SK-N-SH treated with all-trans-retinoic acid at 6 μM for 48 hours (cell line): ENCODE results near the gene PLXNB1.

Source experiments
- ATAC-seq: fragments of 200-7000 bp; cut with Tn5 transposase; 3 replicates; pipeline ENCODE4 v1.9.1; 2020; ENCODE audit warnings: mild to moderate bottlenecking, moderate library complexity
- ARNTL ChIP-seq: fragments of 450-650 bp; formaldehyde crosslinking; IDR thresholded peaks from 2 replicates; pipeline ENCODE4 v1.5.0; 2020; ENCODE audit warnings: low read depth, mild to moderate bottlenecking, moderate library complexity, borderline replicate concordance
- BACH2 ChIP-seq: fragments of 250-450 bp; sonication (Bioruptor Pico); IDR thresholded peaks from 2 replicates; pipeline ENCODE4 v1.9.0; 2021; ENCODE audit warnings: mild to moderate bottlenecking, borderline replicate concordance
- CSDC2 ChIP-seq: fragments of 250-450 bp; sonication (Bioruptor Pico); IDR thresholded peaks from 2 replicates; pipeline ENCODE4 v1.5.0; 2020; ENCODE audit warnings: mild to moderate bottlenecking, moderate library complexity
- ESRRG ChIP-seq: fragments of 250-450 bp; sonication (Bioruptor Pico); IDR thresholded peaks from 2 replicates; pipeline ENCODE4 v1.6.1; 2021; ENCODE audit warnings: mild to moderate bottlenecking
- GLIS3 ChIP-seq: fragments of 250-450 bp; sonication (Bioruptor Pico); IDR thresholded peaks from 2 replicates; pipeline ENCODE4 v1.5.0; 2020; ENCODE audit warnings: mild to moderate bottlenecking, moderate library complexity
- OSR1 ChIP-seq: fragments of 250-450 bp; sonication (Bioruptor Pico); IDR thresholded peaks from 2 replicates; pipeline ENCODE4 v1.8.0; 2022; ENCODE audit warnings: moderate library complexity, mild to moderate bottlenecking, inconsistent platforms
- PPARA ChIP-seq: fragments of 250-450 bp; sonication (Bioruptor Pico); IDR thresholded peaks from 2 replicates; pipeline ENCODE4 v1.5.0; 2020; ENCODE audit warnings: mild to moderate bottlenecking, borderline replicate concordance
- RARB ChIP-seq: fragments of 250-450 bp; sonication (Bioruptor Pico); IDR thresholded peaks from 2 replicates; pipeline ENCODE4 v1.8.0; 2021; ENCODE audit warnings: mild to moderate bottlenecking, moderate library complexity
- TCF4 ChIP-seq: fragments of 250-450 bp; sonication (Bioruptor Pico); IDR thresholded peaks from 2 replicates; pipeline ENCODE4 v1.8.0; 2021; ENCODE audit warnings: mild to moderate bottlenecking, moderate library complexity, borderline replicate concordance
- ZC3H10 ChIP-seq: fragments of 250-450 bp; sonication (Bioruptor Pico); IDR thresholded peaks from 2 replicates; pipeline ENCODE4 v1.5.1; 2021; ENCODE audit warnings: mild to moderate bottlenecking, moderate library complexity
- ZFP3 ChIP-seq: fragments of 250-450 bp; sonication (Bioruptor Pico); IDR thresholded peaks from 2 replicates; pipeline ENCODE4 v1.5.0; 2020; ENCODE audit warnings: mild to moderate bottlenecking, moderate library complexity
- ZFP30 ChIP-seq: fragments of 450-650 bp; formaldehyde crosslinking; IDR thresholded peaks from 2 replicates; pipeline ENCODE4 v1.5.0; 2022; ENCODE audit warnings: mild to moderate bottlenecking, moderate library complexity
- ZNF70 ChIP-seq: fragments of 450-650 bp; formaldehyde crosslinking; IDR thresholded peaks from 2 replicates; pipeline ENCODE4 v1.5.0; 2020; ENCODE audit warnings: mild to moderate bottlenecking, moderate library complexity
- ZNF8 ChIP-seq: fragments of 450-650 bp; formaldehyde crosslinking; IDR thresholded peaks from 2 replicates; pipeline ENCODE4 v1.5.0; 2020; ENCODE audit warnings: mild to moderate bottlenecking, moderate library complexity
- TF ChIP-seq, protein P1 (sequence below): fragments of 250-450 bp; sonication (Bioruptor Pico); IDR thresholded peaks from 2 replicates; pipeline ENCODE4 v1.5.1; 2020; ENCODE audit warnings: low read depth, mild to moderate bottlenecking, moderate library complexity
- TF ChIP-seq, protein P2 (sequence below): fragments of 250-450 bp; sonication (Bioruptor Pico); IDR thresholded peaks from 2 replicates; pipeline ENCODE4 v1.5.1; 2021; ENCODE audit warnings: mild to moderate bottlenecking, moderate library complexity
- TF ChIP-seq, protein P3 (sequence below): fragments of 250-450 bp; sonication (Bioruptor Pico); IDR thresholded peaks from 2 replicates; pipeline ENCODE4 v1.8.0; 2020; ENCODE audit warnings: mild to moderate bottlenecking, moderate library complexity, borderline replicate concordance
- TF ChIP-seq, protein P4 (sequence below): fragments of 250-450 bp; sonication (Bioruptor Pico); IDR thresholded peaks from 2 replicates; pipeline ENCODE4 v1.5.0; 2020; ENCODE audit warnings: mild to moderate bottlenecking, moderate library complexity

PLXNB1 gene

DNA sequence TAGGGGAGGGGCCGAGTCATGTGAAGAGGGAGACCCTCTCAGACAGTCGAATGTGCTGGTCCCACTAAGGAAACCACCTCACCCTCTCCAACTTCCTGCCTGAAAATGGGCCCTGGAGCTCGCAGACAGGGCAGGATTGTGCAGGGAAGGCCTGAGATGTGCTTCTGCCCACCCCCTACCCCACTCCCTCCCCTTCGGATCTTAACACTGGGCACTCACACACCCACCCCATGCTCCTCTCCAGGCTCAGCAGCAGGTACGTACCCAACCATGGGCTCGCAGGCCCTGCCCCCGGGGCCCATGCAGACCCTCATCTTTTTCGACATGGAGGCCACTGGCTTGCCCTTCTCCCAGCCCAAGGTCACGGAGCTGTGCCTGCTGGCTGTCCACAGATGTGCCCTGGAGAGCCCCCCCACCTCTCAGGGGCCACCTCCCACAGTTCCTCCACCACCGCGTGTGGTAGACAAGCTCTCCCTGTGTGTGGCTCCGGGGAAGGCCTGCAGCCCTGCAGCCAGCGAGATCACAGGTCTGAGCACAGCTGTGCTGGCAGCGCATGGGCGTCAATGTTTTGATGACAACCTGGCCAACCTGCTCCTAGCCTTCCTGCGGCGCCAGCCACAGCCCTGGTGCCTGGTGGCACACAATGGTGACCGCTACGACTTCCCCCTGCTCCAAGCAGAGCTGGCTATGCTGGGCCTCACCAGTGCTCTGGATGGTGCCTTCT, 36.7 kb upstream of the PLXNB1 start:
- TF ChIP-seq ZNF8 (CRISPR knock-in tag) (no peak), PPARA (CRISPR knock-in tag) (no peak), ZC3H10 (CRISPR knock-in tag) (no peak), ARNTL (CRISPR knock-in tag) (no peak), OSR1 (CRISPR knock-in tag) (no peak), ZFP30 (CRISPR knock-in tag) (no peak), ESRRG (CRISPR knock-in tag) (no peak), TCF4 (no peak), RARB (CRISPR knock-in tag) (no peak), ZNF70 (CRISPR knock-in tag) (no peak), CSDC2 (CRISPR knock-in tag) (no peak)
- TF ChIP-seq, protein P1, sequence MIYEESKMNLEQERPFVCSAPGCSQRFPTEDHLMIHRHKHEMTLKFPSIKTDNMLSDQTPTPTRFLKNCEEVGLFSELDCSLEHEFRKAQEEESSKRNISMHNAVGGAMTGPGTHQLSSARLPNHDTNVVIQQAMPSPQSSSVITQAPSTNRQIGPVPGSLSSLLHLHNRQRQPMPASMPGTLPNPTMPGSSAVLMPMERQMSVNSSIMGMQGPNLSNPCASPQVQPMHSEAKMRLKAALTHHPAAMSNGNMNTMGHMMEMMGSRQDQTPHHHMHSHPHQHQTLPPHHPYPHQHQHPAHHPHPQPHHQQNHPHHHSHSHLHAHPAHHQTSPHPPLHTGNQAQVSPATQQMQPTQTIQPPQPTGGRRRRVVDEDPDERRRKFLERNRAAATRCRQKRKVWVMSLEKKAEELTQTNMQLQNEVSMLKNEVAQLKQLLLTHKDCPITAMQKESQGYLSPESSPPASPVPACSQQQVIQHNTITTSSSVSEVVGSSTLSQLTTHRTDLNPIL (CRISPR knock-in tag), result no peak
- TF ChIP-seq, protein P2, sequence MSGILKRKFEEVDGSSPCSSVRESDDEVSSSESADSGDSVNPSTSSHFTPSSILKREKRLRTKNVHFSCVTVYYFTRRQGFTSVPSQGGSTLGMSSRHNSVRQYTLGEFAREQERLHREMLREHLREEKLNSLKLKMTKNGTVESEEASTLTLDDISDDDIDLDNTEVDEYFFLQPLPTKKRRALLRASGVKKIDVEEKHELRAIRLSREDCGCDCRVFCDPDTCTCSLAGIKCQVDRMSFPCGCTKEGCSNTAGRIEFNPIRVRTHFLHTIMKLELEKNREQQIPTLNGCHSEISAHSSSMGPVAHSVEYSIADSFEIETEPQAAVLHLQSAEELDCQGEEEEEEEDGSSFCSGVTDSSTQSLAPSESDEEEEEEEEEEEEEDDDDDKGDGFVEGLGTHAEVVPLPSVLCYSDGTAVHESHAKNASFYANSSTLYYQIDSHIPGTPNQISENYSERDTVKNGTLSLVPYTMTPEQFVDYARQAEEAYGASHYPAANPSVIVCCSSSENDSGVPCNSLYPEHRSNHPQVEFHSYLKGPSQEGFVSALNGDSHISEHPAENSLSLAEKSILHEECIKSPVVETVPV (CRISPR knock-in tag), result no peak
- TF ChIP-seq, protein P3, sequence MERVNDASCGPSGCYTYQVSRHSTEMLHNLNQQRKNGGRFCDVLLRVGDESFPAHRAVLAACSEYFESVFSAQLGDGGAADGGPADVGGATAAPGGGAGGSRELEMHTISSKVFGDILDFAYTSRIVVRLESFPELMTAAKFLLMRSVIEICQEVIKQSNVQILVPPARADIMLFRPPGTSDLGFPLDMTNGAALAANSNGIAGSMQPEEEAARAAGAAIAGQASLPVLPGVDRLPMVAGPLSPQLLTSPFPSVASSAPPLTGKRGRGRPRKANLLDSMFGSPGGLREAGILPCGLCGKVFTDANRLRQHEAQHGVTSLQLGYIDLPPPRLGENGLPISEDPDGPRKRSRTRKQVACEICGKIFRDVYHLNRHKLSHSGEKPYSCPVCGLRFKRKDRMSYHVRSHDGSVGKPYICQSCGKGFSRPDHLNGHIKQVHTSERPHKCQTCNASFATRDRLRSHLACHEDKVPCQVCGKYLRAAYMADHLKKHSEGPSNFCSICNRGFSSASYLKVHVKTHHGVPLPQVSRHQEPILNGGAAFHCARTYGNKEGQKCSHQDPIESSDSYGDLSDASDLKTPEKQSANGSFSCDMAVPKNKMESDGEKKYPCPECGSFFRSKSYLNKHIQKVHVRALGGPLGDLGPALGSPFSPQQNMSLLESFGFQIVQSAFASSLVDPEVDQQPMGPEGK (CRISPR knock-in tag), result no peak
- TF ChIP-seq, protein P4, sequence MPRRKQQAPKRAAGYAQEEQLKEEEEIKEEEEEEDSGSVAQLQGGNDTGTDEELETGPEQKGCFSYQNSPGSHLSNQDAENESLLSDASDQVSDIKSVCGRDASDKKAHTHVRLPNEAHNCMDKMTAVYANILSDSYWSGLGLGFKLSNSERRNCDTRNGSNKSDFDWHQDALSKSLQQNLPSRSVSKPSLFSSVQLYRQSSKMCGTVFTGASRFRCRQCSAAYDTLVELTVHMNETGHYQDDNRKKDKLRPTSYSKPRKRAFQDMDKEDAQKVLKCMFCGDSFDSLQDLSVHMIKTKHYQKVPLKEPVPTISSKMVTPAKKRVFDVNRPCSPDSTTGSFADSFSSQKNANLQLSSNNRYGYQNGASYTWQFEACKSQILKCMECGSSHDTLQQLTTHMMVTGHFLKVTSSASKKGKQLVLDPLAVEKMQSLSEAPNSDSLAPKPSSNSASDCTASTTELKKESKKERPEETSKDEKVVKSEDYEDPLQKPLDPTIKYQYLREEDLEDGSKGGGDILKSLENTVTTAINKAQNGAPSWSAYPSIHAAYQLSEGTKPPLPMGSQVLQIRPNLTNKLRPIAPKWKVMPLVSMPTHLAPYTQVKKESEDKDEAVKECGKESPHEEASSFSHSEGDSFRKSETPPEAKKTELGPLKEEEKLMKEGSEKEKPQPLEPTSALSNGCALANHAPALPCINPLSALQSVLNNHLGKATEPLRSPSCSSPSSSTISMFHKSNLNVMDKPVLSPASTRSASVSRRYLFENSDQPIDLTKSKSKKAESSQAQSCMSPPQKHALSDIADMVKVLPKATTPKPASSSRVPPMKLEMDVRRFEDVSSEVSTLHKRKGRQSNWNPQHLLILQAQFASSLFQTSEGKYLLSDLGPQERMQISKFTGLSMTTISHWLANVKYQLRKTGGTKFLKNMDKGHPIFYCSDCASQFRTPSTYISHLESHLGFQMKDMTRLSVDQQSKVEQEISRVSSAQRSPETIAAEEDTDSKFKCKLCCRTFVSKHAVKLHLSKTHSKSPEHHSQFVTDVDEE (CRISPR knock-in tag), result no peak
- peak; percentile 12 for ATAC-seq

DNA sequence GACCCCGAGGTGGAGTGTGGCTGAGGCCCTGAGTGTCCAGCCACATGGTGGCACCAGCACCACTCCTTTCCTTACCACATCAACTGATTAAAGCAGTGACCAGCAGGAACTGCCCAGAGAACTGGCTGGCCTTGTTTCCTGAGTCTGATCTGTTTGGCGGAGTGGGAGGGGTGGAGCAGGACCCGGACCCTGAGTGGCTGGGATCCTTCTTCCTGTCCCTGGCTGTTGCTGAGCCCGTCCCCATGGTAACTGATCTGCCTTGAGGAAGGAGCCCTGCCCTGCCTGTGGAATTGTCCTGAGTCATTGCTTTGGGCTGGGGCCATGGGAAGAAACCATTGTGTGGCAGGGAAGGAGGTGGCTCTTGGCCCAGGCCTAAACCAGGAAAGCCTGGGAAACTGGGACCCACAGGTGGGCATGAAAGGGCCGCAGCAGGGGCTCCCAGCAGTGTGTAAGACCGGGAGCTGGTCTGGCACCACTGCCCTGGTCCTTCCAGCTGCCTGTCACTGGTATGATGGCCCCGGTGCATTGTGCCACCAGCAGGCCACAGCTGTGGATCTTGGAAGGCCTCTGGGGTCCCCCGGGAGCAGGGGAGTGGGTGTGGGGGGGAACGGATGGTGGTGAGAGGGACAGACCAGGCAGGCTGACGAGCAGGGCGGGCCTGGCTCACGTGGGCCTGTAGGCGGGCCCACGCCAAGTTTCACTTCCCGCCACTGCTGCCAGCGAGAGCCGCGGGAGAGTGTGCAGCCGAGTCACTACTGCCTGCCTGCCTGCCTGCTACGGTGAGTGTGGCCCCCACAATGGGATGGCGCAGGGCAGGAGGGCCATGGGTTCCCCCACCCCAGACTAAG, 35.9 kb upstream of the PLXNB1 start:
- ATAC-seq, result peak; percentile 94
- TF ChIP-seq ZFP3 (CRISPR knock-in tag) (peak; percentile 61; the same call in 1 of the 2 replicates), GLIS3 (CRISPR knock-in tag) (no peak), ARNTL (CRISPR knock-in tag) (no peak), RARB (CRISPR knock-in tag) (0 out of 2 replicates have a peak, but pooled peaks have one; percentile 9), CSDC2 (CRISPR knock-in tag) (peak; percentile 41; the same call in 1 of the 2 replicates), ZNF70 (CRISPR knock-in tag) (peak; percentile 23; the same call in 1 of the 2 replicates), BACH2 (CRISPR knock-in tag) (peak; percentile 61; the same call in 1 of the 2 replicates)
- TF ChIP-seq, protein P2 (CRISPR knock-in tag), result 0 out of 2 replicates have a peak, but pooled peaks have one; percentile 30
- TF ChIP-seq, protein P3 (CRISPR knock-in tag), result peak; percentile 45; the same call in 1 of the 2 replicates
- TF ChIP-seq, protein P1 (CRISPR knock-in tag), result no peak
